Glutamatergic neuron (in vitro differentiated cells): ENCODE measurements around the gene LNPEP. TPM values are rescaled to one million over a fixed set of nuclear protein-coding genes. Genes with fewer than 3 reads are reported as not detected.

Source experiments
- DNase-seq: peaks from one replicate; pipeline ENCODE4 v3.0.0; 2022
- H3K27ac Mint-ChIP-seq: one replicate; pipeline ENCODE4 v1.8.0; 2020; ENCODE audit warnings: mild to moderate bottlenecking, mixed read lengths, inconsistent platforms; ENCODE audit not compliant: unreplicated experiment
- H3K27me3 Mint-ChIP-seq: one replicate; pipeline ENCODE4 v1.8.0; 2020; ENCODE audit warnings: mild to moderate bottlenecking, moderate library complexity, mixed read lengths, inconsistent platforms; ENCODE audit not compliant: unreplicated experiment
- H3K36me3 Mint-ChIP-seq: one replicate; pipeline ENCODE4 v1.8.0; 2020; ENCODE audit warnings: mild to moderate bottlenecking, mixed read lengths, inconsistent platforms; ENCODE audit not compliant: unreplicated experiment
- H3K4me1 Mint-ChIP-seq: one replicate; pipeline ENCODE4 v1.8.0; 2020; ENCODE audit warnings: mild to moderate bottlenecking, low read depth, mixed read lengths, inconsistent platforms; ENCODE audit not compliant: unreplicated experiment
- H3K4me3 Mint-ChIP-seq: one replicate; pipeline ENCODE4 v1.8.0; 2020; ENCODE audit warnings: mild to moderate bottlenecking, mixed read lengths, inconsistent platforms; ENCODE audit not compliant: unreplicated experiment
- H3K9me3 Mint-ChIP-seq: one replicate; pipeline ENCODE4 v1.8.0; 2020; ENCODE audit warnings: mild to moderate bottlenecking, moderate library complexity, mixed read lengths, inconsistent platforms; ENCODE audit not compliant: unreplicated experiment
- total RNA-seq: library from RNA; stranded (reverse); fragmentation: NEBNext Ultra II Directional; extraction: Animal tissue kit (Norgen Biotek cat#: 25700); gene quantifications from one replicate; pipeline ENCODE4 v1.2.1, GENCODE V29; 2021; ENCODE audit not compliant: unreplicated experiment
- TF ChIP-seq, protein P1 (sequence below): fragments of 200-600 bp; sonication (generic); IDR thresholded peaks from one replicate; pipeline ENCODE4 v1.5.0; 2021; ENCODE audit not compliant: partially characterized antibody, unreplicated experiment

The LNPEP gene
- total RNA-seq, 1 donor from 2014 or later, result 9.3 TPM

GRCh38 chr5:97056263-97056662, 120.4 kb downstream of the LNPEP start:
- TF ChIP-seq, protein P1, sequence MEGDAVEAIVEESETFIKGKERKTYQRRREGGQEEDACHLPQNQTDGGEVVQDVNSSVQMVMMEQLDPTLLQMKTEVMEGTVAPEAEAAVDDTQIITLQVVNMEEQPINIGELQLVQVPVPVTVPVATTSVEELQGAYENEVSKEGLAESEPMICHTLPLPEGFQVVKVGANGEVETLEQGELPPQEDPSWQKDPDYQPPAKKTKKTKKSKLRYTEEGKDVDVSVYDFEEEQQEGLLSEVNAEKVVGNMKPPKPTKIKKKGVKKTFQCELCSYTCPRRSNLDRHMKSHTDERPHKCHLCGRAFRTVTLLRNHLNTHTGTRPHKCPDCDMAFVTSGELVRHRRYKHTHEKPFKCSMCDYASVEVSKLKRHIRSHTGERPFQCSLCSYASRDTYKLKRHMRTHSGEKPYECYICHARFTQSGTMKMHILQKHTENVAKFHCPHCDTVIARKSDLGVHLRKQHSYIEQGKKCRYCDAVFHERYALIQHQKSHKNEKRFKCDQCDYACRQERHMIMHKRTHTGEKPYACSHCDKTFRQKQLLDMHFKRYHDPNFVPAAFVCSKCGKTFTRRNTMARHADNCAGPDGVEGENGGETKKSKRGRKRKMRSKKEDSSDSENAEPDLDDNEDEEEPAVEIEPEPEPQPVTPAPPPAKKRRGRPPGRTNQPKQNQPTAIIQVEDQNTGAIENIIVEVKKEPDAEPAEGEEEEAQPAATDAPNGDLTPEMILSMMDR, result no peak
- no peak overlapping the region for H3K27ac Mint-ChIP-seq
- H3K9me3 Mint-ChIP-seq, result no peaks in the 10 kb centered on the region
- H3K4me3 Mint-ChIP-seq, result no peak overlapping the region
- H3K36me3 Mint-ChIP-seq, result no peaks in the 10 kb centered on the region
- no peaks in the 10 kb centered on the region for H3K27me3 Mint-ChIP-seq
- no peak for DNase-seq
- no peaks in the 10 kb centered on the region for H3K4me1 Mint-ChIP-seq

DNA sequence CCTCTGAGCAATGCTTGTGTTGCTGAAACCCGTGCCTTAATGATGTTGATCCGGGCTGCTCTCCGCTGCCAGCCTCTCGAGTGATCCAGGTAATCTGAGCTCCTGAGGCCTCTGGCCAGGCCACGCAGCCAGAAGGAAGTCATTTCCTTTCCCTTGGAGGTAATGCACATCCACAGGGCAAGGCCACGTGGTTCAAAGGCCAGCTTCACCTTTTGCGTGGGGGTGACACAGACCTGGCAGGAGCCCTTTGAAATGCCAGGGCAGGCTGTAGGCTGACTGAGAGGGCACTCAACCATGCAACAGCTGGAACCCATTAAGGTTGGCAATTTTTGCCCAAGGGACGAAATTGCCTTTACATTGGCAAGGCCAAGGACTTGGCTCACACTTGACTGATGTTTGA, 126.2 kb downstream of the LNPEP start:
- no peaks in the 10 kb centered on the region for H3K36me3 Mint-ChIP-seq
- no peaks in the 10 kb centered on the region for H3K4me1 Mint-ChIP-seq
- H3K27me3 Mint-ChIP-seq, result no peaks in the 10 kb centered on the region
- no peaks in the 10 kb centered on the region for H3K9me3 Mint-ChIP-seq
- H3K27ac Mint-ChIP-seq, result no peak overlapping the region
- no peak overlapping the region for H3K4me3 Mint-ChIP-seq
- no peak for DNase-seq
- TF ChIP-seq, protein P1, result no peak

- Mint-ChIP-seq H3K36me3 (no peaks in the 10 kb centered on the region), H3K4me3 (no peak overlapping the region), H3K9me3 (no peaks in the 10 kb centered on the region), H3K4me1 (no peaks in the 10 kb centered on the region), H3K27ac (no peak overlapping the region), H3K27me3 (no peaks in the 10 kb centered on the region)
- DNase-seq, result no peak
- TF ChIP-seq, protein P1, result no peak
Observed at GRCh38 chr5:97063251-97063650, 127.4 kb downstream of the LNPEP start.

DNA sequence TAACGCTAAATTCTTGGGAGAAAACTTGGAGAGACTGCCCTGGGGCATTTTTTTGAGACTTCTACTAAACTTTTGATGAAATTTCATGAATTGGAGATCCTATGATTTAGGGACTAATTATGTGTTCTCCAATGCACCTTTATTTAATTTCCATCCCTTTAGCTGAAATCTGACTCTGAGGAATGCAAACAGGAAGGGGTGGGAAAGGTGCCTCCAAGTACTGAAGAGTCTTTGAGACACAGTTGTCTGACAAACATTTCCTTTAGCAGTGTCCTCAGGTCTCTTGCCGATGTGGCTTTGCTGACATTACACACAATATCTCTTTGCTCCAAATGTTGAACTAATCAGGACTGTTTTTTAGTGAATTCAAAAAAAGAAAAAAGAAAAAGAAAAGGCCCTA, 129.6 kb downstream of the LNPEP start:
- H3K4me3 Mint-ChIP-seq, result no peak overlapping the region
- no peaks in the 10 kb centered on the region for H3K9me3 Mint-ChIP-seq
- H3K27me3 Mint-ChIP-seq, result no peaks in the 10 kb centered on the region
- no peak overlapping the region for H3K27ac Mint-ChIP-seq
- no peaks in the 10 kb centered on the region for H3K36me3 Mint-ChIP-seq
- H3K4me1 Mint-ChIP-seq, result no peaks in the 10 kb centered on the region
- DNase-seq, result no peak
- TF ChIP-seq, protein P1, result no peak

DNA sequence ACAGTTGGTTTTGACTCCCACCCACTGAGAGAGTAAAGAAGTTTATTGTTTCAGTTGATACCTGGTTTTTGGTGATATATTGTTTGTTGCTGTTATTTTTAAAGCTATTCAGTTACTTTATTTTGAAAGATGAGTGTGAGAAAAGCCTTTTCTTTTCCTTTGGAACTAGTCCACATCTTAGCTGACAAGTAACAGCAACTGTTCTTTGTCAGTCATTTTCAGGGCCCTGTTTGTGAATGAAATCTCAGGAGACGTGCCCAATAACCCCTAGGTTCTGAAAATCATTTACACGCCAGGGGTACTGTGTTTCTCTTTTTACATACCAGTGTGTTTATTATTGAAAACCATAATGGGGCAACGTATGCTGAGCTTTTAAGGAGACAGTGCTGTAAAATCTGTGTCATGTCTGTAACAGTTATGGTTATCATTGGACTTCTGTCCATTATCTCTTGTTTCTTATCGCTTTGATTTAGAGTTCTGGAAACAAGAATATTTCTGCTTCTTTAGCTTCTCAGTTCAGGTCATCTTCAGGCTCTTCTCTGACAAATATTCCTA, 131.5 kb downstream of the LNPEP start:
- H3K27me3 Mint-ChIP-seq, result no peaks in the 10 kb centered on the region
- TF ChIP-seq, protein P1, result no peak
- H3K4me1 Mint-ChIP-seq, result no peaks in the 10 kb centered on the region
- H3K9me3 Mint-ChIP-seq, result no peaks in the 10 kb centered on the region
- no peak for DNase-seq
- no peak overlapping the region for H3K4me3 Mint-ChIP-seq
- no peaks in the 10 kb centered on the region for H3K36me3 Mint-ChIP-seq
- no peak overlapping the region for H3K27ac Mint-ChIP-seq
